CD4-positive, alpha-beta T cell (primary cell): ENCODE data around the gene TTC28. TPM values are rescaled to one million over a fixed set of nuclear protein-coding genes. Genes with fewer than 3 reads are reported as not detected.

Experiments used
- ATAC-seq: fragments of 200-7000 bp; cut with Tn5 transposase; one replicate; pipeline ENCODE4 v1.10.0; 2022; ENCODE audit warnings: mild to moderate bottlenecking; ENCODE audit not compliant: poor library complexity
- CTCF ChIA-PET: fragments of 350-600 bp; sonication (Branson Sonifier 250); formaldehyde crosslinking; loops from one replicate; lab custom pipeline; 2021; ENCODE audit warnings: antibody characterized with exemption, inconsistent platforms; lab: Charles Lee
- POLR2A ChIA-PET: fragments of 350-600 bp; sonication (Branson Sonifier 250); formaldehyde crosslinking; loops from one replicate; lab custom pipeline; 2021; ENCODE audit warnings: antibody characterized with exemption, inconsistent platforms; lab: Charles Lee
- DNase-seq, 14 experiments: peaks; one replicate each; pipeline ENCODE4 v3.0.0-alpha.2; 2013 to 2020; ENCODE audit warnings: mixed read lengths in 2 of 14
- H3K27ac ChIP-seq, 2 donors: one replicate each; pipeline versions ENCODE4 v1.5.1 to v1.7.0; 2013; ENCODE audit warnings: low read length in 2 of 2, low read depth in 1 of 2, mild to moderate bottlenecking in 1 of 2
- H3K27me3 ChIP-seq, 2 experiments: 1 replicate in 1 of 2; 2 replicates in 1 of 2; pipeline versions ENCODE4 v1.6.1 to v1.7.0; 2013; ENCODE audit warnings: low read length in 2 of 2, control low read depth in 1 of 2, mild to moderate bottlenecking in 1 of 2, moderate library complexity in 1 of 2; ENCODE audit not compliant: insufficient read depth in 2 of 2, control insufficient read depth in 1 of 2
- H3K36me3 ChIP-seq: one replicate; pipeline ENCODE4 v1.6.1; 2013; ENCODE audit warnings: low read length, control low read depth; ENCODE audit not compliant: insufficient read depth
- H3K4me1 ChIP-seq: one replicate; pipeline ENCODE4 v1.6.1; 2013; ENCODE audit warnings: low read length, control low read depth; ENCODE audit not compliant: insufficient read depth
- H3K4me3 ChIP-seq: one replicate; pipeline ENCODE4 v1.5.1; 2013; ENCODE audit warnings: mild to moderate bottlenecking, low read length, moderate library complexity
- H3K9me3 ChIP-seq, 2 experiments: 1 replicate in 1 of 2; 2 replicates in 1 of 2; pipeline versions ENCODE4 v1.6.1 to v1.7.0; 2013; ENCODE audit warnings: low read length in 2 of 2, mild to moderate bottlenecking in 2 of 2, control low read depth in 1 of 2, moderate library complexity in 1 of 2; ENCODE audit not compliant: control insufficient read depth in 1 of 2, insufficient read depth in 1 of 2
- H3K27ac Mint-ChIP-seq: one replicate; pipeline ENCODE4 v1.8.0; 2020; ENCODE audit warnings: mixed read lengths
- H3K27me3 Mint-ChIP-seq: one replicate; pipeline ENCODE4 v1.8.0; 2021; ENCODE audit warnings: mixed read lengths
- H3K36me3 Mint-ChIP-seq: one replicate; pipeline ENCODE4 v1.8.0; 2021; ENCODE audit warnings: low read depth, mixed read lengths
- H3K4me1 Mint-ChIP-seq: one replicate; pipeline ENCODE4 v1.8.0; 2021; ENCODE audit warnings: low read depth, mixed read lengths
- H3K4me3 Mint-ChIP-seq: one replicate; pipeline ENCODE4 v1.8.0; 2020; ENCODE audit warnings: mild to moderate bottlenecking, mixed read lengths
- H3K9me3 Mint-ChIP-seq: one replicate; pipeline ENCODE4 v1.8.0; 2020; ENCODE audit warnings: mixed read lengths
- CTCF ChIP-seq: fragments of 200-600 bp; IDR thresholded peaks from one replicate; pipeline ENCODE4 v1.8.0; 2022; ENCODE audit warnings: antibody characterized with exemption, mild to moderate bottlenecking
- intact Hi-C, 2 experiments: fragments of 100-400 bp; cut with DNase I in 1 of 2; cut with micrococcal nuclease in 1 of 2; formaldehyde crosslinking; loops; one replicate each; pipeline versions ENCODE4 v1.15.1 to v1.9.0; 2023 to 2025; cut with DNase I, micrococcal nuclease
- total RNA-seq, 174 experiments: library from RNA in 2 of 174; stranded (reverse) in 2 of 174; gene quantifications; one replicate each; pipeline ENCODE4 v1.2.3 and lab custom pipeline; 2021 to 2026

The TTC28 gene
- total RNA-seq, 2 experiments from 2014 or later = 4.6 to 5.7 TPM

GRCh38 chr22:28250036-28250695 is 429.5 kb downstream of the TTC28 start:
- Histone ChIP-seq H3K9me3 (no peaks in the 10 kb centered on the region), H3K4me3 (no peak overlapping the region), H3K36me3 (no peaks in the 10 kb centered on the region), H3K4me1 (no peaks in the 10 kb centered on the region), H3K27me3 (no peaks in the 10 kb centered on the region), H3K27ac (no peak overlapping the region)
- intact Hi-C loops = no loop called here
- Mint-ChIP-seq H3K4me3 (no peak overlapping the region), H3K4me1 (no peaks in the 10 kb centered on the region), H3K36me3 (no peaks in the 10 kb centered on the region), H3K27me3 (peaks cover 5% of the 10 kb centered on the region), H3K27ac (no peak overlapping the region), H3K9me3 (no peaks in the 10 kb centered on the region)
- ChIA-PET POLR2A (no interaction called here), CTCF (interaction anchor here (0.9 to 1.2 kb wide), 2 partner anchors 10 to 23 kb away, joined by 3 read pairs; no protein-coding TSS in a partner anchor)
- TF ChIP-seq CTCF = no peak
- ATAC-seq = no peak
- DNase-seq = no peak

- Mint-ChIP-seq H3K4me3 (no peak overlapping the region), H3K27ac (no peak overlapping the region), H3K4me1 (no peaks in the 10 kb centered on the region), H3K9me3 (no peaks in the 10 kb centered on the region), H3K36me3 (no peaks in the 10 kb centered on the region), H3K27me3 (peaks cover 5% of the 10 kb centered on the region)
- no peak for TF ChIP-seq CTCF
- no peaks in the 10 kb centered on the region for H3K27me3 ChIP-seq
- no peak overlapping the region for H3K4me3 ChIP-seq
- ChIA-PET CTCF (interaction anchor here (1.2 kb wide), 1 partner anchor 9 kb away, joined by 3 read pairs; no protein-coding TSS in a partner anchor), POLR2A (no interaction called here)
- no peak for ATAC-seq
- intact Hi-C loops = no loop called here
- no peaks in the 10 kb centered on the region for H3K4me1 ChIP-seq
- H3K36me3 ChIP-seq = no peaks in the 10 kb centered on the region
- DNase-seq = no peak
- no peaks in the 10 kb centered on the region for H3K9me3 ChIP-seq
- no peak overlapping the region for H3K27ac ChIP-seq
Observed at GRCh38 chr22:28249402-28249801, 430.2 kb downstream of the TTC28 start.

GRCh38 chr22:28247667-28248363 is 431.8 kb downstream of the TTC28 start:
- intact Hi-C loops = no loop called here
- H3K27me3 ChIP-seq = no peaks in the 10 kb centered on the region
- POLR2A ChIA-PET = no interaction called here
- H3K9me3 ChIP-seq = no peaks in the 10 kb centered on the region
- DNase-seq (no peak), ATAC-seq (no peak)
- Mint-ChIP-seq H3K27me3 (peaks cover 5% of the 10 kb centered on the region), H3K4me3 (no peak overlapping the region), H3K27ac (no peak overlapping the region), H3K36me3 (no peaks in the 10 kb centered on the region), H3K9me3 (no peaks in the 10 kb centered on the region), H3K4me1 (no peaks in the 10 kb centered on the region)
- H3K36me3 ChIP-seq = no peaks in the 10 kb centered on the region
- H3K27ac ChIP-seq = no peak overlapping the region
- H3K4me3 ChIP-seq = no peak overlapping the region
- H3K4me1 ChIP-seq = no peaks in the 10 kb centered on the region
- TF ChIP-seq CTCF = no peak
- CTCF ChIA-PET = no interaction called here
